OCI-LY3 (cell line): ENCODE results near the gene DDA1.

Experiments used
- EZH2phosphoT487 ChIP-seq: fragments of 200-600 bp; shearing (Covaris generic); IDR thresholded peaks from 2 replicates; pipeline ENCODE4 v1.6.1; 2018; ENCODE audit warnings: antibody characterized with exemption, mixed run types, low read depth
- TF ChIP-seq, protein P1 (sequence below): fragments of 200-600, 300-600 bp; sonication (generic); IDR thresholded peaks from 2 replicates; pipeline ENCODE4 v1.5.1; 2014; ENCODE audit warnings: antibody characterized with exemption, low read length, low read depth

DNA sequence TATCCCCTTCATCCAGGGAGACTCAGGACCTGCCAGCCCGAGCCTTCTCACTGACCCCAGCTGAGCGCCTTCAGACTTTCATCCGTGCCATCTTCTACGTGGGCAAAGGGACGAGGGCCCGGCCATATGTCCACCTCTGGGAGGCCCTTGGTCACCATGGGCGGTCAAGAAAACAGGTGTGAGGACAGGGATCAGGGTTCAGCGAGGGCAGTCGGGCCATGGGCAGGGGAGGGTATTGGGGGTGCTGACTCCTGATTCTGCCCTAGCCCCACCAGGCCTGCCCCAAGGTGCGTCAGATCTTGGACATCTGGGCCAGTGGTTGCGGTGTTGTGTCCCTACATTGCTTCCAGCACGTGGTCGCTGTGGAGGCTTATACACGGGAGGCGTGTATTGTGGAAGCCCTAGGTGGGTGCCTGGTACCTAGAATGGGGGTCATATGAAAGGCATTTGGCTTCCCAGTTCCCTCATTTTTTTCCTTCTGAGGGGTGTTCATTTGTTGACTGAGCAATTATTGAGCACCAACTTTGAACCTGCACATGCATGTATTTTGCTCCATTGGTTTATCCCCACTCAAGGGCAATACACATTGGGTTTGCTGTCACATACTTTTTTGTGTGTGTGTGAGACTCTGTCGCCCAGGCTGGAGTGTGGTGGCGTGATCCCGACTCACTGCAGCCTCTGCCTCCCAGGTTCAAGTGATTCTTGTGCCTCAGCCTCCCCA, 23.8 kb upstream of the DDA1 start:
- TF ChIP-seq, protein P1, sequence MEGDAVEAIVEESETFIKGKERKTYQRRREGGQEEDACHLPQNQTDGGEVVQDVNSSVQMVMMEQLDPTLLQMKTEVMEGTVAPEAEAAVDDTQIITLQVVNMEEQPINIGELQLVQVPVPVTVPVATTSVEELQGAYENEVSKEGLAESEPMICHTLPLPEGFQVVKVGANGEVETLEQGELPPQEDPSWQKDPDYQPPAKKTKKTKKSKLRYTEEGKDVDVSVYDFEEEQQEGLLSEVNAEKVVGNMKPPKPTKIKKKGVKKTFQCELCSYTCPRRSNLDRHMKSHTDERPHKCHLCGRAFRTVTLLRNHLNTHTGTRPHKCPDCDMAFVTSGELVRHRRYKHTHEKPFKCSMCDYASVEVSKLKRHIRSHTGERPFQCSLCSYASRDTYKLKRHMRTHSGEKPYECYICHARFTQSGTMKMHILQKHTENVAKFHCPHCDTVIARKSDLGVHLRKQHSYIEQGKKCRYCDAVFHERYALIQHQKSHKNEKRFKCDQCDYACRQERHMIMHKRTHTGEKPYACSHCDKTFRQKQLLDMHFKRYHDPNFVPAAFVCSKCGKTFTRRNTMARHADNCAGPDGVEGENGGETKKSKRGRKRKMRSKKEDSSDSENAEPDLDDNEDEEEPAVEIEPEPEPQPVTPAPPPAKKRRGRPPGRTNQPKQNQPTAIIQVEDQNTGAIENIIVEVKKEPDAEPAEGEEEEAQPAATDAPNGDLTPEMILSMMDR = no peak
- no peak for TF ChIP-seq EZH2phosphoT487
